ENCODE measurements around the gene BCAN.
A peak's percentile ranks its signal among the peaks of the same experiment; 100 is the strongest.

BCAN gene, protein sequence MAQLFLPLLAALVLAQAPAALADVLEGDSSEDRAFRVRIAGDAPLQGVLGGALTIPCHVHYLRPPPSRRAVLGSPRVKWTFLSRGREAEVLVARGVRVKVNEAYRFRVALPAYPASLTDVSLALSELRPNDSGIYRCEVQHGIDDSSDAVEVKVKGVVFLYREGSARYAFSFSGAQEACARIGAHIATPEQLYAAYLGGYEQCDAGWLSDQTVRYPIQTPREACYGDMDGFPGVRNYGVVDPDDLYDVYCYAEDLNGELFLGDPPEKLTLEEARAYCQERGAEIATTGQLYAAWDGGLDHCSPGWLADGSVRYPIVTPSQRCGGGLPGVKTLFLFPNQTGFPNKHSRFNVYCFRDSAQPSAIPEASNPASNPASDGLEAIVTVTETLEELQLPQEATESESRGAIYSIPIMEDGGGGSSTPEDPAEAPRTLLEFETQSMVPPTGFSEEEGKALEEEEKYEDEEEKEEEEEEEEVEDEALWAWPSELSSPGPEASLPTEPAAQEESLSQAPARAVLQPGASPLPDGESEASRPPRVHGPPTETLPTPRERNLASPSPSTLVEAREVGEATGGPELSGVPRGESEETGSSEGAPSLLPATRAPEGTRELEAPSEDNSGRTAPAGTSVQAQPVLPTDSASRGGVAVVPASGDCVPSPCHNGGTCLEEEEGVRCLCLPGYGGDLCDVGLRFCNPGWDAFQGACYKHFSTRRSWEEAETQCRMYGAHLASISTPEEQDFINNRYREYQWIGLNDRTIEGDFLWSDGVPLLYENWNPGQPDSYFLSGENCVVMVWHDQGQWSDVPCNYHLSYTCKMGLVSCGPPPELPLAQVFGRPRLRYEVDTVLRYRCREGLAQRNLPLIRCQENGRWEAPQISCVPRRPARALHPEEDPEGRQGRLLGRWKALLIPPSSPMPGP

GRCh38 chr1:156641761-156642264 is at the start of gene BCAN:
TSS of gene BCAN (plus strand) at chr1:156642117. CDS start at chr1:156646055, 3,938 bp downstream.
- Histone ChIP-seq H3K4me1 (ENCODE audit: low read length) (no peaks in the 10 kb centered on the region), H3K36me3 (replicated peaks; ENCODE audit: insufficient read depth, low read length) (0 out of 2 replicates have a peak, but pooled peaks cover 12% of the 10 kb centered on the region), H3K27me3 (replicated peaks; ENCODE audit: insufficient read depth, low read length) (no peaks in the 10 kb centered on the region), H3K9ac (ENCODE audit: low read length) (no peak within 1 kb of the TSS), H3K9me3 (replicated peaks; ENCODE audit: insufficient read depth, low read length) (no peaks in the 10 kb centered on the region), H4K20me1 (ENCODE audit: insufficient read depth, low read length) (0 out of 2 replicates have a peak, but pooled peaks cover 7% of the 10 kb centered on the region), H3K4me3 (ENCODE audit: low read length) (no peak within 1 kb of the TSS), H3K27ac (ENCODE audit: low read length) (no peak within 1 kb of the TSS), H3K9me2 (replicated peaks; ENCODE audit: insufficient read depth, low read length) (no peaks in the 10 kb centered on the region), H2AFZ (ENCODE audit: low read length) (no peak within 1 kb of the TSS), H3F3A (ENCODE audit: insufficient read depth, low read length) (peaks cover 13% of the 10 kb centered on the region), H3K79me2 (ENCODE audit: low read length) (no peaks in the 10 kb centered on the region), H3K4me2 (ENCODE audit: low read depth, low read length) (no peak within 1 kb of the TSS)
- TF ChIP-seq CTCF (IDR thresholded peaks at IDR 0.05; ENCODE audit: low read length), result no peak
- no peak for TF ChIP-seq EZH2phosphoT487 (IDR thresholded peaks at IDR 0.05; ENCODE audit: low read length)
- TF ChIP-seq EZH2 (optimal IDR thresholded peaks at IDR 0.05; ENCODE audit: low read depth, low read length), result no peak
- no peak for DNase-seq

- no peaks in the 10 kb centered on the region for H3K9me3 ChIP-seq (replicated peaks; ENCODE audit: insufficient read depth, low read length)
- H3K9me2 ChIP-seq (replicated peaks; ENCODE audit: insufficient read depth, low read length), result no peaks in the 10 kb centered on the region
- H3K27me3 ChIP-seq (replicated peaks; ENCODE audit: insufficient read depth, low read length), result no peaks in the 10 kb centered on the region
- peak overlapping the region; percentile 94 for H3K4me3 ChIP-seq (ENCODE audit: low read length)
- H4K20me1 ChIP-seq (ENCODE audit: insufficient read depth, low read length), result no peaks in the 10 kb centered on the region
- H3K9ac ChIP-seq (ENCODE audit: low read length), result peak overlapping the region; percentile 86
- H2AFZ ChIP-seq (ENCODE audit: low read length), result peak overlapping the region; percentile 87
- H3K36me3 ChIP-seq (replicated peaks; ENCODE audit: insufficient read depth, low read length), result peaks cover 9% of the 10 kb centered on the region; the same call in 1 of the 2 replicates
- H3K4me2 ChIP-seq (ENCODE audit: low read depth, low read length), result peak overlapping the region; percentile 91
- H3K27ac ChIP-seq (ENCODE audit: low read length), result peak overlapping the region; percentile 35; the same call in 1 of the 2 replicates
- DNase-seq, result no peak
- peaks cover 35% of the 10 kb centered on the region for H3F3A ChIP-seq (ENCODE audit: insufficient read depth, low read length)
- H3K4me1 ChIP-seq (ENCODE audit: low read length), result peaks cover 20% of the 10 kb centered on the region
- TF ChIP-seq EZH2 (optimal IDR thresholded peaks at IDR 0.05; ENCODE audit: low read depth, low read length), result no peak
- TF ChIP-seq EZH2phosphoT487 (IDR thresholded peaks at IDR 0.05; ENCODE audit: low read length), result no peak
- no peak for TF ChIP-seq CTCF (IDR thresholded peaks at IDR 0.05; ENCODE audit: low read length)
- H3K79me2 ChIP-seq (ENCODE audit: low read length), result peaks cover 34% of the 10 kb centered on the region
Measured at GRCh38 chr1:156592158-156592909, 49.6 kb upstream of the BCAN start.
